GM18951 (cell line): ENCODE measurements around the gene LPA.
"Not testable (repeated sequence)": the region's sequence is repeated elsewhere in the genome, so short reads cannot be mapped to it uniquely, and the experiment has no call there.

Experiments
- POLR2A ChIP-seq: IDR thresholded peaks from 4 replicates; pipeline ENCODE4 v1.6.1; 2011; ENCODE audit warnings: mild to moderate bottlenecking; ENCODE audit not compliant: insufficient read length, insufficient read depth; ENCODE audit errors: extremely low read depth
- in situ Hi-C: fragments of 300-500 bp; cut with MboI; formaldehyde crosslinking; loops from one replicate; pipeline ENCODE4 v1.12.0; 2022; ENCODE audit warnings: low sequenced_read_pairs, mixed read lengths, inconsistent platforms; ENCODE audit not compliant: unreplicated experiment

Gene LPA

DNA sequence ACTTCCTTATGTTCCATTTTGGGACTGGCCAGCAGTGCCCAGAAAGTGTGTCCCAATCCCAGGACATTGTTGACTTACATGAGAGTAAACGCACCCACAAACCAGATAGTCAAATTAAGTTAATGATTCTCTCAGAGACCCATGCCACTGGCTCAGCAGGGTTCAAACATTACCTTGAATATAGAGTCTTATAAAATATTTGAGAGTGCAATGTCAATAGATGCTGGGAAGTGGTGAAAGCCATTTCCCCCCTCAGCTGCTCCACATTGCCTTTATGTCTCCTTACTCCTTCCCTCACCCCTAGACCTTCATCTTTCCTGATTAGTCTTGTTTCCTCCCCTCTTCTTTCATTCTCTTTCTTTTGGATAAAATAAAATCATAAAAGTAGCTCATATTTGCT lies at the start of gene LPA:
TSS of gene LPA (minus strand) at position 78 of the 400 bp plus-strand sequence. CDS start at position 17, 61 bp downstream.
- in situ Hi-C loops: not testable (repeated sequence)

- in situ Hi-C loops: not testable (repeated sequence)
Observed at GRCh38 chr6:160708993-160709392, 44.9 kb upstream of the LPA start.

DNA sequence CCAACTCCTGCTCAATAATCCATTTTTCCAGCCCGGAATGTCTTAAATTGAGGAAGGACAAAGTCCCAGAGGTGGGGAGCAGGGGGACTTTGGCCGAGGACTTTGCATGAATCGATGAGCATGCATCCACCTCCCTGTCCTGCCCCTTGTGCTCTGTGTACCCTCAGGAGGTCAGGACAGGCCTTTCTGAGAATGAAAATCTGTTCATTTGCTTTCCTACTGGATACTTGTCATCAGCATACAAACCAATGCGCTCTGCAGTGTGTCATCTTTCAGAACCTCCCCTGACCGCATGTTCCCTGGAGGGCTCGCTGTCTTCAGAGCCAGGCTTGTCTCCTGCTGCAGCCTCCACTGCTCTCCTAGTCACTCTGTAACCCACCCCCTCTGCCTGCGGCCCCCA lies 40.6 kb upstream of the LPA start:
- in situ Hi-C loops: not testable (repeated sequence)

DNA sequence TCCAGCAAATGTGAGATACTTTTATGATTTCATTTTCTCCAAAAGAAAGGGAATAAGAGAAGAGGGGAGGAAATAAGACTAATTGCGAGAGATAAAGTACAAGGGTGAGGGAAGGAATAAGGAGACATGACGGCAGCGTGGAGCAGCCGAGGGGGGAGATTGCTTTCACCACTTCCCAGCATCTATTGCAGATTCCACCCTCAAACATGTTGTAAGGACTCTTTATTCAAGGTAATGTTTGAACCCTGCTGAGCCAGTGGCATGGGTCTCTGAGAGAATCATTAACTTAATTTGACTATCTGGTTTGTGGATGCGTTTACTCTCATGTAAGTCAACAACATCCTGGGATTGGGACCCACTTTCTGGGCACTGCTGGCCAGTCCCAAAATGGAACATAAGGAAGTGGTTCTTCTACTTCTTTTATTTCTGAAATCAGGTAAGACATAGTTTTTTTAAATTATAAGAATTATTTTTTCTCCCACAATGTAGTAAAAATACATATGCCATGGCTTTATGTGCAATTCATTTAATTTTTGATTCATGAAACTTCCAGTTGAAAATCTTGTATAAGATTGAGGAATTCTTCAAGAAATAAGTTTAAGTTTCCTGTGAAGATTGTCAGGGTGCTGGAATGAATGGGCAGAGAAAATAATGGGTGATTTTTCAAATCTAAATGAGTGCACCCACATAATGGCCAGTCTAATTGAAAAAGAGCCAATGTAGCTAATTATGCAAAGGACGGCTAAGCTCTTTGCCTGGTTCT lies 38.0 kb upstream of the LPA start, which contains the start of gene PLG:
TSS of gene PLG (plus strand) at position 327 of the 763 bp plus-strand sequence. CDS start at position 388, 61 bp downstream.
- in situ Hi-C loops: not testable (repeated sequence)

DNA sequence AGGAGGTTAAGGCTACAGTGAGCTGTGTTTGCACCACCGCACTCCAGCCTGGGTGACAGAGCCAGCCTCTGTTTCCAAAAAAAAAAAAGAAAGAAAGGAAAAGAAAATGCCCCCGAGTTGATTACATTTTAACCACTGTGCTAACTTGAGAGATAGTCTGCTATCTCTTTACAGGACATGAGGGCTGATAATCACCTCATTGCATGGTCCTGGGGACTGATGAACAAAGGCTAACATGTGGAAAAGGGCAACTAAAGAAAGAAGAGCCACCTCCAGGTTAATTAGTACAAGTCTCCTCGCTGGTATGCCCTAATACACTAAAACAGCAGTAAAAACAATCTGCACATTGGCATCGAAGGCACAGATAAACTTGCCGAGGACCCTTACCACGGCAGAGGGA lies 33.8 kb upstream of the LPA start:
- TF ChIP-seq POLR2A: no peak
- in situ Hi-C loops: no loop called here

DNA sequence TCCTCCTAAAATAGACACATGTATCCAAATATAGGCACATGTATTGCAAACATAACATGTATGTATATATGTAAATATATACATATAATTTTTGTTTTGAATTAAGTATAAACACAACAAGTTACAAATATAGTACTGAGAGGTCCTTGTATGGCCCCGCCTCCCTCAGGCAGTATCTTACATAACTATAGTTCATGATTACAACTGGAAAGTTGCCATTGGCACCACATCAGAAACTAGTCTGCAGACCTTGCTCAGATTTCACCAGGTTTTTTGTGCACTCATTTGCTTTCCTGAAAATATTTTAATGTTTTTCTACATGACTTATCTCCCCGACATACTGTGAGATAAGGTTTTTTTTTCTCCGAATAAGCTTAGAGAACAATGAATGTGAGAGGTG lies 32.8 kb upstream of the LPA start:
- in situ Hi-C loops: not testable (repeated sequence)

DNA sequence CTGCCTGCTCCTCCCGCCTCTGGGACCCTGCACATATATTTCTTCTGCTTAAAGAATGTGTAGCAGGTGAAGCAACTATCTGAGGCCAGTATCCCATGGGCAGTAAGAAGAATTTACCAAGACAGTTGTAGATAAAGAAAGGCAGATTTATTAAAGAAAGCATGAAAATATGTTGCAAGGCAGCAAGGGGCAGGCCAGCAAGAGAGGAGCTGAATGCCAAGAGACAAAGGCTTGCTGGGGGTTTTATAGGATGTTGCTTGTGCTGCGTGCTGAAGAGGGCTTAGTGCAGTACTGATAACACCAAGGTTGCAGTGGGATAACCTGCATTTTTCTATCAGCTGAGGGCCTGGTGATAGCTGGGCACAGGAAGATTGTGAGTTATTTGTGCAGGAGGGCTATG lies 31.5 kb upstream of the LPA start:
- in situ Hi-C loops: not testable (repeated sequence)

- in situ Hi-C loops: not testable (repeated sequence)
Observed at GRCh38 chr6:160695025-160695424, 30.9 kb upstream of the LPA start.

GRCh38 chr6:160692369-160692959 lies 28.4 kb upstream of the LPA start:
- no peak for TF ChIP-seq POLR2A

DNA sequence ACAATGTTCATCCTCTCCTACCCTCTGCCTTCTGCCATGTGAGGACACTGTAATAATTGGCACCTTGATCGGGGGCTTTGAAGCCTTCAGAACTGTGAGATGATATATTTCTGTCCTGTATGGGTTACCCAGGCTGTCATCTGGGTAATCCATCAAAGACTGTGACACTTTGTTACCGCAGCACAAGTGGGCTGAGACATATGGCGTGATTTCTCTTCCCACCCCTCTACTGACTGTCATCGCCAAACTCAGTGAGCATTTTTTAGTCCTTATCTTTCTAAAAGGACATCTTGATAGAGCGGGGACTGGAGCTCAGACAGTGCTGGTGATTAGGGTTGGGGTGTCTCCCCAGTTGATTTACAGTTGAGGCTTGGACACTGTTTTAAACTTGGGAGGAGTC lies 27.5 kb upstream of the LPA start:
- no peak for TF ChIP-seq POLR2A
- in situ Hi-C loops: no loop called here

More at GRCh38 chr6:160692369-160692959, 28.4 kb upstream of the LPA start:
- in situ Hi-C loops: no loop called here

DNA sequence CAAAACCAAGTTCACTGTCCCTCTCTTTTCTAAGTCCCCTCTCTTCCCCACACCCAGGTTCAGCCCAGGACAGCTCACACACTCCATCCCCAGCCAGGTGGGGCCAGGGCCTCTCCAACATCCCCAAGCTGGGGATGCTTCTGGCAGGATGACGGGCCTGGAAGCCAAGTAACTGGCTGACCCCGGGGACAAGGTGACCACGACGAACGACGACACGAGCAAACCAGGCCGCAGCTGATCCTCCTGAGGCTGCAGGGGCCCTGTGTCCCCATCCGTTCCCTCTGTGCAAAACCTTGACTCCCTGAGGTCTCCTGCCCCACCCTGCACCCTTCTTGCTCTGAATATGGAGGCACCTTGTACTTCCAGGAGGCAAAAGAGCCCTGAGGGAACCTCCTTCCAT lies 26.4 kb upstream of the LPA start:
- in situ Hi-C loops: no loop called here
- TF ChIP-seq POLR2A: no peak

GRCh38 chr6:160685762-160686450 lies 21.8 kb upstream of the LPA start:
- in situ Hi-C loops: no loop called here
- no peak for TF ChIP-seq POLR2A

DNA sequence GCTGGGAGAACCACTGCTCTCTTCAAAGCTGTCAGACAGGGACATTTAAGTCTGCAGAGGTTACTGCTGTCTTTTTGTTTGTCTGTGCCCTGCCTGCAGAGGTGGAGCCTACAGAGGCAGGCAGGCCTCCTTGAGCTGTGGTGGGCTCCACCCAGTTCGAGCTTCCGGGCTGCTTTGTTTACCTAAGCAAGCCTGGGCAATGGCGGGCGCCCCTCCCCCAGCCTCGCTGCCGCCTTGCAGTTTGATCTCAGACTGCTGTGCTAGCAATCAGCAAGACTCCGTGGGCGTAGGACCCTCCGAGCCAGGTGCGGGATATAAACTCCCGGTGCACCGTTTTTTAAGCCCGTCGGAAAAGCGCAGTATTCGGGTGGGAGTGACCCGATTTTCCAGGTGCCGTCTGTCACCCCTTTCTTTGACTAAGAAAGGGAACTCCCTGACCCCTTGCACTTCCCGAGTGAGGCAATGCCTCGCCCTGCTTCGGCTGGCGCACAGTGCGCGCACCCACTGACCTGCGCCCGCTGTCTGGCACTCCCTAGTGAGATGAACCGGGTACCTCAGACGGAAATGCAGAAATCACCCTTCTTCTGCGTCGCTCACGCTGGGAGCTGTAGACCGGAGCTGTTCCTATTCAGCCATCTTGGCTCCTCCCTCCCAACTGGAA lies 21.2 kb upstream of the LPA start:
- in situ Hi-C loops: not testable (repeated sequence)

- TF ChIP-seq POLR2A: no peak
- in situ Hi-C loops: no loop called here
Observed at GRCh38 chr6:160679402-160679769, 15.3 kb upstream of the LPA start.
